Colonic mucosa (tissue), 4 donors: ENCODE results near the gene CCNDBP1. TPM values are rescaled to one million over a fixed set of nuclear protein-coding genes. Genes with fewer than 3 reads are reported as not detected.

Experiments
- DNase-seq: peaks from one replicate; pipeline ENCODE4 v3.0.0-alpha.2; 2020
- H3K27ac ChIP-seq: fragments of 200-600 bp; one replicate; pipeline ENCODE4 v1.8.0; 2021
- H3K27me3 ChIP-seq: fragments of 200-600 bp; one replicate; pipeline ENCODE4 v1.8.0; 2021
- H3K36me3 ChIP-seq: fragments of 200-600 bp; one replicate; pipeline ENCODE4 v1.8.0; 2021
- H3K4me1 ChIP-seq: fragments of 200-600 bp; one replicate; pipeline ENCODE4 v1.8.0; 2021; ENCODE audit warnings: mild to moderate bottlenecking
- H3K4me3 ChIP-seq: fragments of 200-600 bp; one replicate; pipeline ENCODE4 v1.8.0; 2021
- H3K9ac ChIP-seq, 2 donors: one replicate each; pipeline ENCODE4 v1.7.0; 2013; ENCODE audit warnings: control low read depth in 2 of 2, low read depth in 2 of 2, low read length in 2 of 2
- H3K9me3 ChIP-seq: fragments of 200-600 bp; one replicate; pipeline ENCODE4 v1.8.0; 2021
- intact Hi-C: fragments of 100-400 bp; cut with DNase I; formaldehyde crosslinking; loops from one replicate; pipeline ENCODE4 v1.14.1; 2022
- total RNA-seq, 2 donors: library from RNA; stranded (reverse); fragmentation: NEBNext Ultra II Directional in 1 of 2; extraction: Animal tissue kit (Norgen Biotek cat#: 25700) in 1 of 2; gene quantifications; one replicate each; pipeline ENCODE4 v1.2.1, GENCODE V29; 2021
- TF ChIP-seq, protein P1 (sequence below): fragments of 200-600 bp; IDR thresholded peaks from one replicate; pipeline ENCODE4 v1.8.0; 2022; ENCODE audit warnings: antibody characterized with exemption, mild to moderate bottlenecking
- donor health status: healthy.
- donor health status: DM: no; HTN: no; CAD: no.
- donor health status: DM: no; HTN: no; CAD: no.

The CCNDBP1 gene
- total RNA-seq, 2 donors from 2014 or later, result 48.2 to 64.5 TPM

GRCh38 chr15:43226436-43227305 lies 41.5 kb downstream of the CCNDBP1 start:
- no peak overlapping the region for H3K27ac ChIP-seq
- DNase-seq, result no peak
- intact Hi-C loops, result no loop called here
- no peaks in the 10 kb centered on the region for H3K36me3 ChIP-seq
- H3K27me3 ChIP-seq, result no peaks in the 10 kb centered on the region
- H3K4me3 ChIP-seq, result no peak overlapping the region
- no peaks in the 10 kb centered on the region for H3K9me3 ChIP-seq
- TF ChIP-seq, protein P1, sequence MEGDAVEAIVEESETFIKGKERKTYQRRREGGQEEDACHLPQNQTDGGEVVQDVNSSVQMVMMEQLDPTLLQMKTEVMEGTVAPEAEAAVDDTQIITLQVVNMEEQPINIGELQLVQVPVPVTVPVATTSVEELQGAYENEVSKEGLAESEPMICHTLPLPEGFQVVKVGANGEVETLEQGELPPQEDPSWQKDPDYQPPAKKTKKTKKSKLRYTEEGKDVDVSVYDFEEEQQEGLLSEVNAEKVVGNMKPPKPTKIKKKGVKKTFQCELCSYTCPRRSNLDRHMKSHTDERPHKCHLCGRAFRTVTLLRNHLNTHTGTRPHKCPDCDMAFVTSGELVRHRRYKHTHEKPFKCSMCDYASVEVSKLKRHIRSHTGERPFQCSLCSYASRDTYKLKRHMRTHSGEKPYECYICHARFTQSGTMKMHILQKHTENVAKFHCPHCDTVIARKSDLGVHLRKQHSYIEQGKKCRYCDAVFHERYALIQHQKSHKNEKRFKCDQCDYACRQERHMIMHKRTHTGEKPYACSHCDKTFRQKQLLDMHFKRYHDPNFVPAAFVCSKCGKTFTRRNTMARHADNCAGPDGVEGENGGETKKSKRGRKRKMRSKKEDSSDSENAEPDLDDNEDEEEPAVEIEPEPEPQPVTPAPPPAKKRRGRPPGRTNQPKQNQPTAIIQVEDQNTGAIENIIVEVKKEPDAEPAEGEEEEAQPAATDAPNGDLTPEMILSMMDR, result no peak
- no peak overlapping the region for H3K9ac ChIP-seq
- no peaks in the 10 kb centered on the region for H3K4me1 ChIP-seq

DNA sequence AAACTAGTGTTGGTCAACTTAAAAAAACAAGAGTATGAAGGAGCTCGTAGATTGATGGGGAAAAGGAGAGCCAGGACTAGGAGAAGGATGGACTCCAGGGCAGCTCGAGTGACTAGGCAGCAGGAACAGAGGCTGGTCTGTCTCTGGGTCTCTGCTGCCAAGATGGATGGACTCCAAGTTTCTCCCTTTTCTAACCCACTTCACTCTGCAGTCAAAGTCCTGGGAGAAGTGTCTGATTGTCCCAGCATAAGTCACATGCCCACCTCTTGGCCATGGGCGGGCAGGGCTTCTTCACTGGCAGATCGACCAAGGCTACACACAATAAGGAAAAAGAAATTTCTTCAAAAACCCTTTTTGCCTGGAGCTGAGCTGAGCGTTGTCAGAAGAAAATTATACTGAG lies 44.8 kb downstream of the CCNDBP1 start:
- H3K36me3 ChIP-seq, result no peaks in the 10 kb centered on the region
- DNase-seq, result no peak
- no peaks in the 10 kb centered on the region for H3K4me1 ChIP-seq
- TF ChIP-seq, protein P1, result no peak
- H3K9ac ChIP-seq, result no peak overlapping the region
- no peak overlapping the region for H3K4me3 ChIP-seq
- H3K27ac ChIP-seq, result no peak overlapping the region
- H3K9me3 ChIP-seq, result no peaks in the 10 kb centered on the region
- intact Hi-C loops, result no loop called here
- no peaks in the 10 kb centered on the region for H3K27me3 ChIP-seq

GRCh38 chr15:43230640-43231115 lies 45.5 kb downstream of the CCNDBP1 start:
- H3K4me1 ChIP-seq, result no peaks in the 10 kb centered on the region
- no peaks in the 10 kb centered on the region for H3K36me3 ChIP-seq
- no peak overlapping the region for H3K4me3 ChIP-seq
- no peak overlapping the region for H3K9ac ChIP-seq
- TF ChIP-seq, protein P1, result no peak
- H3K27ac ChIP-seq, result no peak overlapping the region
- intact Hi-C loops, result no loop called here
- no peak for DNase-seq
- H3K9me3 ChIP-seq, result no peaks in the 10 kb centered on the region
- H3K27me3 ChIP-seq, result no peaks in the 10 kb centered on the region

- H3K4me1 ChIP-seq, result no peaks in the 10 kb centered on the region
- no peak overlapping the region for H3K4me3 ChIP-seq
- H3K36me3 ChIP-seq, result no peaks in the 10 kb centered on the region
- intact Hi-C loops, result no loop called here
- no peak overlapping the region for H3K9ac ChIP-seq
- no peaks in the 10 kb centered on the region for H3K27me3 ChIP-seq
- H3K27ac ChIP-seq, result no peak overlapping the region
- no peaks in the 10 kb centered on the region for H3K9me3 ChIP-seq
- TF ChIP-seq, protein P1, result no peak
- no peak for DNase-seq
Measured at GRCh38 chr15:43232289-43232874, 47.2 kb downstream of the CCNDBP1 start.

DNA sequence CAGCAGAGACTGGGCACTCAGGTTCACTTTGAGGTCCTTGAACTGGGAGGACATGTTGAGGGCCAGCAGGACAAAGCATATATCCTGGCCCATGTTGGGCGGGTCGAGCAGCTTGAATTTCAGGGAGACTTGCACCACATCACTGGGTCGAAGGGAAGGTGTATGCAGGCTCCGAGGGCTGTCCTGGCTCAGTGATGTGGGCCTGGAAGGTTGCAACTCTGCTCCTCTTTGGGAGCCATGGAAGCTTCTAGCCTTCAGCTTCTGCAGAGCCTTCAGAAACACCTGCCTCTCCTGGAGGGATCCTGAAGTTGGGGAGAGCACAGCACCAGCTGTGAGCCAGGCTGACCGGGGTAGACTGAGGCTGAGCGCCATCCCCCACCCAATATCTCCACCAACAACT lies 50.3 kb downstream of the CCNDBP1 start:
- H3K9ac ChIP-seq, result no peak overlapping the region
- no peaks in the 10 kb centered on the region for H3K27me3 ChIP-seq
- intact Hi-C loops, result no loop called here
- TF ChIP-seq, protein P1, result no peak
- H3K4me1 ChIP-seq, result no peaks in the 10 kb centered on the region
- no peaks in the 10 kb centered on the region for H3K9me3 ChIP-seq
- no peak overlapping the region for H3K4me3 ChIP-seq
- no peak overlapping the region for H3K27ac ChIP-seq
- DNase-seq, result no peak
- no peaks in the 10 kb centered on the region for H3K36me3 ChIP-seq
